Keratinocyte (primary cell): ENCODE data around the gene DDX49.

Experiments used
- EZH2 ChIP-seq: IDR thresholded peaks from one replicate; pipeline ENCODE4 v1.6.1; 2012; ENCODE audit warnings: inconsistent platforms, mild to moderate bottlenecking, low read length, moderate library complexity
- TF ChIP-seq, protein P1 (sequence below), 3 experiments: IDR thresholded peaks in 1 of 3; conservative IDR thresholded peaks in 1 of 3; optimal IDR thresholded peaks in 1 of 3; 2 replicates in 2 of 3; 3 replicates in 1 of 3; pipeline versions ENCODE3 to v1.5.1; 2011; ENCODE audit warnings: low read length in 3 of 3, mild to moderate bottlenecking in 3 of 3, moderate library complexity in 2 of 3, control low read depth in 1 of 3, inconsistent platforms in 1 of 3; ENCODE audit not compliant: insufficient read depth in 2 of 3; ENCODE audit errors: extremely low read depth in 1 of 3

GRCh38 chr19:18931316-18932162 is 12.0 kb downstream of the DDX49 start:
- TF ChIP-seq, protein P1, sequence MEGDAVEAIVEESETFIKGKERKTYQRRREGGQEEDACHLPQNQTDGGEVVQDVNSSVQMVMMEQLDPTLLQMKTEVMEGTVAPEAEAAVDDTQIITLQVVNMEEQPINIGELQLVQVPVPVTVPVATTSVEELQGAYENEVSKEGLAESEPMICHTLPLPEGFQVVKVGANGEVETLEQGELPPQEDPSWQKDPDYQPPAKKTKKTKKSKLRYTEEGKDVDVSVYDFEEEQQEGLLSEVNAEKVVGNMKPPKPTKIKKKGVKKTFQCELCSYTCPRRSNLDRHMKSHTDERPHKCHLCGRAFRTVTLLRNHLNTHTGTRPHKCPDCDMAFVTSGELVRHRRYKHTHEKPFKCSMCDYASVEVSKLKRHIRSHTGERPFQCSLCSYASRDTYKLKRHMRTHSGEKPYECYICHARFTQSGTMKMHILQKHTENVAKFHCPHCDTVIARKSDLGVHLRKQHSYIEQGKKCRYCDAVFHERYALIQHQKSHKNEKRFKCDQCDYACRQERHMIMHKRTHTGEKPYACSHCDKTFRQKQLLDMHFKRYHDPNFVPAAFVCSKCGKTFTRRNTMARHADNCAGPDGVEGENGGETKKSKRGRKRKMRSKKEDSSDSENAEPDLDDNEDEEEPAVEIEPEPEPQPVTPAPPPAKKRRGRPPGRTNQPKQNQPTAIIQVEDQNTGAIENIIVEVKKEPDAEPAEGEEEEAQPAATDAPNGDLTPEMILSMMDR (optimal IDR thresholded peaks at IDR 0.05 in 1 of 3, IDR thresholded peaks at IDR 0.05 in 1 of 3, conservative IDR thresholded peaks at IDR 0.05 in 1 of 3; ENCODE audit: extremely low read depth in 1 of 3, insufficient read depth in 2 of 3, low read length in 3 of 3), result no peak
- TF ChIP-seq EZH2, result no peak
